Activated naive CD4-positive, alpha-beta T cell treated with anti-CD3 and anti-CD28 coated beads, Interleukin-2, amount 10 ng/mL, durations not matched to agents 7 days and 5 days (primary cell): Measurements from ENCODE around the gene DNAAF3.
A peak's percentile ranks its signal among the peaks of the same experiment; 100 is the strongest.
"Not testable (repeated sequence)": the region's sequence is repeated elsewhere in the genome, so short reads cannot be mapped to it uniquely, and the experiment has no call there.

ENCODE experiments used
- CTCF ChIA-PET: fragments of 350-600 bp; sonication (Branson Sonifier 250); formaldehyde crosslinking; loops from one replicate; lab custom pipeline; 2021; ENCODE audit warnings: antibody characterized with exemption; lab: Charles Lee
- DNase-seq: peaks from one replicate; pipeline ENCODE4 v3.0.0-alpha.2; 2020
- H3K27ac Mint-ChIP-seq: one replicate; pipeline ENCODE4 v1.8.0; 2021; ENCODE audit warnings: mild to moderate bottlenecking, moderate library complexity, mixed read lengths
- H3K27me3 Mint-ChIP-seq: one replicate; pipeline ENCODE4 v1.8.0; 2021; ENCODE audit warnings: mild to moderate bottlenecking, mixed read lengths
- H3K36me3 Mint-ChIP-seq: one replicate; pipeline ENCODE4 v1.8.0; 2021; ENCODE audit warnings: mixed read lengths
- H3K4me1 Mint-ChIP-seq: one replicate; pipeline ENCODE4 v1.8.0; 2021; ENCODE audit warnings: mixed read lengths
- H3K4me3 Mint-ChIP-seq: one replicate; pipeline ENCODE4 v1.8.0; 2021; ENCODE audit warnings: mild to moderate bottlenecking, moderate library complexity, mixed read lengths
- H3K9me3 Mint-ChIP-seq: one replicate; pipeline ENCODE4 v1.8.0; 2021; ENCODE audit warnings: mixed read lengths

Gene DNAAF3

GRCh38 chr19:55188625-55189024, 22.2 kb upstream of the DNAAF3 start:
- Mint-ChIP-seq H3K36me3 (no peaks in the 10 kb centered on the region), H3K27ac (no peak overlapping the region), H3K27me3 (peaks cover 36% of the 10 kb centered on the region), H3K4me1 (peaks cover 23% of the 10 kb centered on the region), H3K9me3 (no peaks in the 10 kb centered on the region), H3K4me3 (no peak overlapping the region)
- DNase-seq: peak; percentile 30
- CTCF ChIA-PET: interaction anchor here (0.9 to 1.2 kb wide), 2 partner anchors 14 to 48 kb away, joined by 4 to 7 read pairs; no protein-coding TSS in a partner anchor

DNA sequence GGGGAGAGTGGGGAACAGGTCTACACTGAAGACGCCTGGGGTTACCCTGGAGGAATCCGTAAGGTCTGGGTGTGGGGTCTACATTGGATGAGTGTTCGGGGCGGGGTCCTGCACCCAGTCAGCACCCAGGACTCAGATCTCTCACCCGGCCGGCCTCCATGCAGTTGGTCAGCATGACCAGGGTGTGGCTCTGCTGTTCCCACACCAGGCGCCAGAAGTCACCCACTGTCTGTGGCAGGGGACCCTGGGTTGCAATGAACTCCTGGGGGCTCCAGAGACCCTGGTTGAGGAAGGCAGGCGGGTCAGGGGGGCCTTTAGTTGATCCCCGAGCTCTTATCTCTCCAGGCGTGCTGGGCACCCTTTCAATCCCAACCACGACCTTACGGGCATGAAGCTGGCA, 19.7 kb upstream of the DNAAF3 start:
- H3K4me1 Mint-ChIP-seq: peaks cover 23% of the 10 kb centered on the region
- peaks cover 43% of the 10 kb centered on the region for H3K27me3 Mint-ChIP-seq
- no peaks in the 10 kb centered on the region for H3K36me3 Mint-ChIP-seq
- no peak for DNase-seq
- no peak overlapping the region for H3K27ac Mint-ChIP-seq
- no peaks in the 10 kb centered on the region for H3K9me3 Mint-ChIP-seq
- CTCF ChIA-PET: no interaction called here
- H3K4me3 Mint-ChIP-seq: no peak overlapping the region

GRCh38 chr19:55181740-55182139, 15.3 kb upstream of the DNAAF3 start:
- Mint-ChIP-seq H3K4me3 (no peak overlapping the region), H3K27ac (no peak overlapping the region), H3K36me3 (no peaks in the 10 kb centered on the region), H3K27me3 (peaks cover 84% of the 10 kb centered on the region), H3K9me3 (no peaks in the 10 kb centered on the region), H3K4me1 (peaks cover 29% of the 10 kb centered on the region)
- CTCF ChIA-PET: no interaction called here
- no peak for DNase-seq

GRCh38 chr19:55179606-55180484, 13.4 kb upstream of the DNAAF3 start, which contains the start of gene SYT5:
TSS of gene SYT5 (minus strand) at chr19:55180289. CDS start at chr19:55179041, 1,248 bp downstream.
- Mint-ChIP-seq H3K4me1 (peaks cover 26% of the 10 kb centered on the region), H3K9me3 (peaks cover 6% of the 10 kb centered on the region), H3K27me3 (peaks cover 87% of the 10 kb centered on the region), H3K27ac (peak within 1 kb of the TSS; percentile 62), H3K4me3 (peak within 1 kb of the TSS; percentile 56), H3K36me3 (no peaks in the 10 kb centered on the region)
- CTCF ChIA-PET: no interaction called here
- DNase-seq: peak; percentile 78

GRCh38 chr19:55178781-55179599, 12.6 kb upstream of the DNAAF3 start:
- Mint-ChIP-seq H3K4me3 (peak overlapping the region; percentile 56), H3K4me1 (peaks cover 29% of the 10 kb centered on the region), H3K9me3 (peaks cover 6% of the 10 kb centered on the region), H3K27me3 (peaks cover 93% of the 10 kb centered on the region), H3K27ac (peak overlapping the region; percentile 62), H3K36me3 (no peaks in the 10 kb centered on the region)
- DNase-seq: peak; percentile 96
- CTCF ChIA-PET: no interaction called here

DNA sequence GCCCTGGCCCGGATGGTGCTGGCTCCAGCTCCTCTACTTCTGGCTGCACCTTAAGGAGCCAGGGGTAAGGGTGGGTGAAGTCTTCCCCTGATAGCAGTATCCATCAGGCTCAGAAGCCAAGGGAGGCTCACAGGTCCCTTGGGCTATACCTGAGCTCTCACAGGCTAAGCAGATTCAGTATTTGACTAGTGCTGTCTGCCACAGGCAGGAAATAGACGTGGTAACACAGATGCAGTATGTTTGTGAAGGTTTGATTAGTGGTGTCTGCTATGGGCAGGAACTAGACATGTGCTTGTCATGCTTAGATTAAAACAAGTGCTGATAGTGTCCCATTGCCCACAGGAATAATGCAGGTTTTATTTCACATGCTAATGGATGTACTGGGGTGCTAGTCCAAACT, 9.7 kb upstream of the DNAAF3 start:
- CTCF ChIA-PET: interaction anchor here (1.3 to 1.4 kb wide), 2 partner anchors 10 to 83 kb away, joined by 3 to 5 read pairs; partner anchors contain the start of genes DNAAF3 and PPP6R1
- H3K27me3 Mint-ChIP-seq: peaks cover 100% of the 10 kb centered on the region

DNA sequence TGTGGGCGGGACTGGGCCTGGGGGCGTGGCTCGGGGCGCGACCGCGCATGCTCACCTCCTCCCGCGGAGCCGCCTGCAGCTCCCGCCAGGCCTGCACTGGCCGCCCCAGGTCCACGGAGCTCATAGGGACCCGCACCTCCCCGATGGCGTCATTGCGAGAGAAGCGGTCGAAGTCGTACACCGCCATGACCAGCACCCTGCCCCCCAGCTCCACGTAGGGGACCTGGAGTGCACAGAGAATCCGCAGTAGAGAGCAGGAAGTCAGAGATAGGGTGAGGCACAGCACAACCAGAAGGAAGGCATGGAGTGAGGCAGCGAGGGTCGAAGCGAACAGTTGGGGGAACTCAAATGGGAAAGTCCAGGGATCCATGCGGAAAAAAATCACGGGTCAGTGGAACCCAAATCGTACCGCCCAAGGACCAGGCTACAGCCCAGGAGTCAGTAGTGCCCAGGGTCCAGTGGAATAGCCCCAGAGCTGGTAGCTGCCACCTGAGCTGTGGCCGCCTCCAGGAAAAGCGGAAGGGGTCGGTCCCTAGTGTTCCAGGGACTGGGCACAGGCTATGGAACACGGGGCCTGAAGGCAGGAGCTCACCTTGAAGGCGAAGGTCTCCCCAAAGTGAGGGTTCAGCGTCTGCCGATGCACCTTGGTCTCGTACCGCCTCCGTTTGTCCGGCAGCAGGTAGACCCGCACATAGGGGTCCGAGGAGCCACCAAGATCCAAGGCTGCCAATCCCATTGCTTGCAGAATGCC, 8.9 kb upstream of the DNAAF3 start:
- no peak for DNase-seq
- H3K27me3 Mint-ChIP-seq: peaks cover 100% of the 10 kb centered on the region
- peaks cover 1% of the 10 kb centered on the region for H3K36me3 Mint-ChIP-seq
- H3K4me1 Mint-ChIP-seq: peaks cover 37% of the 10 kb centered on the region
- H3K27ac Mint-ChIP-seq: no peak overlapping the region
- H3K9me3 Mint-ChIP-seq: peaks cover 6% of the 10 kb centered on the region
- no peak overlapping the region for H3K4me3 Mint-ChIP-seq
- CTCF ChIA-PET: interaction anchor here (0.9 to 1.4 kb wide), 4 partner anchors 9 to 84 kb away, joined by 3 to 5 read pairs (median 4); partner anchors contain the start of genes DNAAF3 and PPP6R1

More for the DNA sequence above, 9.7 kb upstream of the DNAAF3 start:
- no peak overlapping the region for H3K4me3 Mint-ChIP-seq
- H3K4me1 Mint-ChIP-seq: peaks cover 41% of the 10 kb centered on the region
- peaks cover 6% of the 10 kb centered on the region for H3K9me3 Mint-ChIP-seq
- no peak overlapping the region for H3K27ac Mint-ChIP-seq
- DNase-seq: no peak
- peaks cover 1% of the 10 kb centered on the region for H3K36me3 Mint-ChIP-seq

DNA sequence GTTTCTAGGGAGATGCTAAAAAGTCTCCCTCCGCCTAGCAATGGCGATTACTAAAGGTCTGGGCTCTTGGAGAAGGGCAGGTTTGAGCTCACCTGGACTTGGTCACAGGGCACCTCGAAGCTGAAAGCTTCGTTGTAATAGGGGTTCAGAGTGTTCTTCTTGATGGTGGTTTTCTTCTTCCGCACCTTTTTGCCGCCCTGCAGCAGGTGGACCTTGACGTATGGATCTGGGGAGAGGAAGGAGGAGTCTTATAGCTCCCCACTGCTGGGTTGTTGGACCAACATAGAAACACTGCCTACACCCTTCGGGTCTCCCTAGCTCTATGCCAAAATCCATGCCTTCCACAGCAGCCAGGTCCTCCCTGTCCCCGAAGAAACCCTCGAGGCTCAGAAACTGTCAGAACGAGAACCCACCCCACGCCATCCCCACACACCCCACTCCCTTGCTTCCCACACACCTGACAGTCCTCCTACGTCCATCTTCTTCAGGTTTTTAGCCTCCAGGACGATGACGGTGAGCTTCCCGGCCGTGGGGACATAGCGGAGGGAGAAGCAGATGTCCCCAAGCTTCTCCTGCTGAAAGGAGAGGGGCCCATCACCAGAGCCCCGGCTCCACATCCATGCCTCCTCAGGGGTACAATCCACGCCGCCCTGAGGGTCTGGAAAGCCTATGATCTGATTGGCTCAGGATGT, 8.2 kb upstream of the DNAAF3 start:
- CTCF ChIA-PET: interaction anchor here (0.9 to 1.5 kb wide), 4 partner anchors 14 to 330 kb away, joined by 3 to 4 read pairs (median 3); no protein-coding TSS in a partner anchor
- no peak for DNase-seq
- H3K4me1 Mint-ChIP-seq: peaks cover 31% of the 10 kb centered on the region
- peak overlapping the region; percentile 56 for H3K4me3 Mint-ChIP-seq
- no peak overlapping the region for H3K27ac Mint-ChIP-seq
- H3K27me3 Mint-ChIP-seq: peaks cover 100% of the 10 kb centered on the region
- H3K9me3 Mint-ChIP-seq: peaks cover 6% of the 10 kb centered on the region
- peaks cover 1% of the 10 kb centered on the region for H3K36me3 Mint-ChIP-seq

DNA sequence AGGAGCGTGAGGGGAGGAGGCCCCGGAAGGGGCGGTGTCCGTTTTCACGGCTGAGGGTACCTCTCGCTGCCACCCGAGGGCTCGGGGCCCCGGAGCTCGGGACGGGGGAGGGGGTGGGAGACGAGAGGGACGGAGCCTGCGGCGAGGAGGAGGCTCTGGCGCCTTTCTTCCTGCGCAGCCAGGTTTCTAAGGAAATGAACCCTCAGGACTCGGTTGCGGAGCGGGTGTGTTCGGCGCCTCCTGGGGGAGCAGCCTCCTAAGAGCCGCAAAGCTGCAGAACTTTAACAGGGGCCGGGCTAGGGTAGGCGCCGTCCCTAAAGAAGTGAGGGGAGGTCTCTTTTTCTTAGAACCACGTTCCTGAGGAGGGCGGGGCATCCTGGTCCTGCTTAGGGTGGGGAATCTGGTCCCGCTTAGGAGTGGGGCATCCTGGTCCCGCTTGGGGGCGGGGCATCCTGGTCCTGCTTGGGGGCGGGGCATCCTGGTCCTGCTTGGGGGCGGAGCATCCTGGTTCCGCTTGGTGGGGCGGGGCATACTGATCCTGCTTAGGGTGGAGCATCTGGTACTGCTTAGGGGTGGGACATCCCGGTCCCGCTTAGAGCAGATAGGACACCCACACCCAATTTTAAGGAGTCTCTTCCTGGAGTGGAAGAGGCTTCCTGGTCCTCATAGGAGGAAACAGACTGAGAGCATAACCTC, 7.4 kb upstream of the DNAAF3 start:
- H3K9me3 Mint-ChIP-seq: peaks cover 6% of the 10 kb centered on the region
- H3K4me3 Mint-ChIP-seq: peak overlapping the region; percentile 56
- H3K4me1 Mint-ChIP-seq: peaks cover 26% of the 10 kb centered on the region
- DNase-seq: peak; percentile 67
- H3K27ac Mint-ChIP-seq: no peak overlapping the region
- CTCF ChIA-PET: interaction anchor here (1.0 to 1.5 kb wide), 3 partner anchors 14 to 330 kb away, joined by 3 read pairs; no protein-coding TSS in a partner anchor
- peaks cover 1% of the 10 kb centered on the region for H3K36me3 Mint-ChIP-seq
- H3K27me3 Mint-ChIP-seq: peaks cover 100% of the 10 kb centered on the region

DNA sequence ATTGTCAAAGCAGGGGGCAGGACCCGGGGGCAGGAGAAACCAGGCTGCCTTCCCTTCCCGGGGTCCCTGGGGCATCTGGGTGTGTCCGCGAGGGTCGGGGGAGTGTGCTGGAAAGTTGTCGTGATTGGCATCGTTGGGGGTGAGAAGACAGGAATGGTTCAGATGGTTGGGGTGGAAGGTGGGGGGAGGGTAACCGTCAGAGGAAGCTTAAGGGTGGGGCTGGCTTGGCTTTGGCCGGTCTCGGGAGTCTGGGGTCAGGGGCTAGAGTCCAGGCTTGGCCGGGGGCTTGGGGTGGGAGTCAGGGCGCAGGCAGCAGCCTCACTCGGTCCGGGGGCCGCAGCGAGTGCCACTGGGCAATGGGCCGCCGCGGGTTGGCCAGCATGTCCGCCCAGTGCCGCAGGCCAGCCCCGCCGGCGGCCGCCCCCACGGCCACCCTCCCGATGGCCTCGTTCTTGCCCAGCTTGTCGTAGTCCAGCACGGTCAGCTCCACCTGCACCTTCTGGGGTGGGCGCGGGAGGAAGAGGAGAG, 6.8 kb upstream of the DNAAF3 start:
- peak overlapping the region; percentile 56 for H3K4me3 Mint-ChIP-seq

DNA sequence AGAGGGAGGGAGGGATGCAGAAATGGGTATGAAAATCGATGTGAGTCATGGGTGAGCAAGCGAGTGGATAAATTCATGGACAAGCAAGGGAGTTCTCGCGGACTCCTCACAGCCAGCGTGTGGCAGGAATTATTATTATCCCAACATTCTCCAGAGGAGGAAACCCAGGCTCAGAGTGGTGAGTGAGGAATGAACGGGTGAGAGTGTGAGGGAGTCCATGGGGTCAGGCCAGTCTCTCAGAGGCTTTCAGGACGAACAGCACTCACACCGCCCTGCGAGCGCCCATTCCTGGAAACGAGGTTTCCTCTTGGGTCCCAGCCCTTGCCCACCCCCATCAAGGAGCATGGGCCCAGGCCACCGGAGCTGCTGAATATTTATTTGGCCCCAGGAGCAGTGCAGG, 6.3 kb upstream of the DNAAF3 start:
- Mint-ChIP-seq H3K4me3 (peak overlapping the region; percentile 47), H3K4me1 (peaks cover 21% of the 10 kb centered on the region), H3K36me3 (peaks cover 1% of the 10 kb centered on the region), H3K9me3 (peaks cover 6% of the 10 kb centered on the region), H3K27me3 (peaks cover 99% of the 10 kb centered on the region), H3K27ac (no peak overlapping the region)
- CTCF ChIA-PET: interaction anchor here (1.2 kb wide), 1 partner anchor 13 kb away, joined by 3 read pairs; no protein-coding TSS in a partner anchor
- no peak for DNase-seq

More for the DNA sequence above, 6.8 kb upstream of the DNAAF3 start:
- no peak overlapping the region for H3K27ac Mint-ChIP-seq
- H3K36me3 Mint-ChIP-seq: peaks cover 1% of the 10 kb centered on the region
- peaks cover 21% of the 10 kb centered on the region for H3K4me1 Mint-ChIP-seq
- H3K27me3 Mint-ChIP-seq: peaks cover 100% of the 10 kb centered on the region
- no peak for DNase-seq
- CTCF ChIA-PET: interaction anchor here (1.2 to 1.5 kb wide), 2 partner anchors 14 to 130 kb away, joined by 3 read pairs; no protein-coding TSS in a partner anchor
- peaks cover 6% of the 10 kb centered on the region for H3K9me3 Mint-ChIP-seq

GRCh38 chr19:55172318-55172717, 5.9 kb upstream of the DNAAF3 start:
- CTCF ChIA-PET, H3K4me3 Mint-ChIP-seq, H3K27ac Mint-ChIP-seq: not testable (repeated sequence)

More at GRCh38 chr19:55172318-55172717, 5.9 kb upstream of the DNAAF3 start:
- not testable (repeated sequence) for H3K36me3 Mint-ChIP-seq, DNase-seq, H3K9me3 Mint-ChIP-seq
- H3K4me1 Mint-ChIP-seq: peaks cover 21% of the 10 kb centered on the region
- peaks cover 99% of the 10 kb centered on the region for H3K27me3 Mint-ChIP-seq
